Subcutaneous abdominal adipose tissue (tissue), 5 donors: ENCODE measurements around the gene MYH6.

Experiments
- H3K27ac ChIP-seq: one replicate; pipeline ENCODE4 v1.7.0; 2013; ENCODE audit warnings: low read depth, mild to moderate bottlenecking, inconsistent platforms, low read length, moderate library complexity
- H3K27me3 ChIP-seq, 5 donors: one replicate each; pipeline ENCODE4 v1.7.0; 2013; ENCODE audit warnings: low read length in 5 of 5, inconsistent platforms in 1 of 5; ENCODE audit not compliant: control insufficient read depth in 5 of 5, insufficient read depth in 4 of 5
- H3K36me3 ChIP-seq, 5 donors: one replicate each; pipeline ENCODE4 v1.7.0; 2013; ENCODE audit warnings: low read length in 5 of 5; ENCODE audit not compliant: control insufficient read depth in 5 of 5, insufficient read depth in 5 of 5
- H3K4me1 ChIP-seq, 5 donors: one replicate each; pipeline ENCODE4 v1.7.0; 2013; ENCODE audit warnings: low read length in 5 of 5, mild to moderate bottlenecking in 3 of 5, moderate library complexity in 1 of 5; ENCODE audit not compliant: control insufficient read depth in 5 of 5, insufficient read depth in 5 of 5
- H3K4me3 ChIP-seq, 5 donors: one replicate each; pipeline ENCODE4 v1.7.0; 2013; ENCODE audit warnings: low read length in 5 of 5, low read depth in 1 of 5
- H3K9ac ChIP-seq, 5 donors: one replicate each; pipeline ENCODE4 v1.7.0; 2013; ENCODE audit warnings: low read length in 5 of 5, mild to moderate bottlenecking in 4 of 5, moderate library complexity in 3 of 5
- H3K9me3 ChIP-seq, 5 donors: one replicate each; pipeline ENCODE4 v1.7.0; 2013; ENCODE audit warnings: low read length in 5 of 5; ENCODE audit not compliant: control insufficient read depth in 5 of 5
- donor health status: healthy.
- donor health status: healthy.
- donor health status: healthy.
- donor health status: healthy.
- donor health status: healthy.

MYH6 gene

DNA sequence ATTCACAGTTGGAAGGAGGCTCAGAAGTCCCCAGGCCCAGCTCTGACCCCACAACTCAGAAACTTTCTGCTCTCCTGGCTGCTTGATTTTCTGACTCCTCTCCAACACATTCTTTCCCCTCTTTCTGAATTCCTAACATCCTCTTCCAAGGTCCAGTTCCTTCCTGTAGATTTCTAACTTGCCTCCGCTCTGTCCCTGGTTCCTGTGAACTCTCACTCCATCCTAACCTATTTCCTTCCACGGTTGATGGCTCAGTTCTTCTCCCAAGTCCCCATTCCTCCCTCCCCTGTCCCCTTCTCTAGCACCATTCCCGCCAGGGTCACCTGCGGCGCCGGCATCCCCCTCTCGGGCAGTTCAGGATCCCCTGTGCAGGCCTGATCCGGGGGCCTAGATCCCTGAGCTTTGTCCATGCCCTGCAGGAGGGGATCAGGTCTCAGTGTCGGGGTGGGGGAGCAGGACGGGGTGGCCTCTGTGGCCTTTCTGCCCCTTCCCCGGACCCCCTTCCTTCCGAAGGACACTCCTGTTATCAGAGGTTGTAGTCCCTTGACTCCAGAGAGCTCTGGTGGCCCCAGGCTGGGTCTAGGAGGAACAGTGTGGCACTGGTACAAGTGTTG lies 49.4 kb downstream of the MYH6 start:
- H3K9ac ChIP-seq: peak overlapping the region in 1 of 5 donors; percentile 48
- no peak overlapping the region for H3K27ac ChIP-seq

DNA sequence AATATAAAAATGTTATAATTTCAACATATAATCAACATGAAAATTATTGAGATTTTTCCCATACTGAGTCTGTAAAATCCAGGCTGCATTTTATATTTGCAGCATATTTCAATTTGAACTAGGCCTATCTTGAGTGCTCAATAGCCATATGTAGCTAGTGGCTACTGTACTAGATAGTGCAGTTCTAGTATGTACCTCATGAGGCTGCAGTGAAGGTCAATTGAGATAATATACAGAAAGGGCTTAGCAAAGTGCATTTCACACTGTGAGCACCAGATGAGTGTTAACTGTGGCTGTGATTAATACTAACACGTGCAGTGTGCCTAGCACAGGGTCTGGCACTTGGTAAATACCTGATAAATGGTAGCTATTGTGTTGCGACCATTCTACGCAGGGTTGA lies 50.0 kb downstream of the MYH6 start:
- Histone ChIP-seq H3K36me3 (peaks cover 0 to 30% (median 14%) of the 10 kb centered on the region in 5 donors), H3K4me3 (no peak overlapping the region), H3K27ac (no peak overlapping the region), H3K9me3 (no peaks in the 10 kb centered on the region), H3K27me3 (peaks cover 0 to 2% (median 0%) of the 10 kb centered on the region in 5 donors), H3K9ac (no peak overlapping the region), H3K4me1 (peaks cover 1 to 13% (median 11%) of the 10 kb centered on the region in 5 donors)

More for the DNA sequence above, 49.4 kb downstream of the MYH6 start:
- Histone ChIP-seq H3K4me3 (no peak overlapping the region), H3K9me3 (no peaks in the 10 kb centered on the region), H3K27me3 (peaks cover 0 to 2% (median 0%) of the 10 kb centered on the region in 5 donors), H3K4me1 (peaks cover 0 to 19% (median 13%) of the 10 kb centered on the region in 5 donors), H3K36me3 (peaks cover 0 to 30% (median 14%) of the 10 kb centered on the region in 5 donors)

DNA sequence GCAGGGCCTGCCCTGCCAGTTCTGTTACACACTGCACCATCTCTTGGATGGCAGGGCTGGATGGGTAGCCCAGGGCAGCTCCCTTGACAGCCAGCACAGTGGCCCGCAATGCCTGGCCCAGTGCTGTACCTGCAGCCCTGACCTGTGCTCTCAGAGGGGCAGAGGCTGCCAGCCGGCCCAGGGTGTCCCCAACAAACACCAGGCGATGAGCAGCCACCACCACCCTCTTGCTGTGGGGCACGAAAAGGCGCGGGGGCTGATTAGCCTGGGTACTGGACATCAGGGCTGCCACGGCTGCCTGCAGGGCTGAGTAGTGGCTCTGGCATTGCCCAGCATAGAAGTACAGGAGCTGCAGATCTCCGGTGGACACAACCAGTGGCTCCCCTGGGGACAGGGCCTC lies 50.8 kb downstream of the MYH6 start:
- Histone ChIP-seq H3K27me3 (peaks cover 0 to 4% (median 0%) of the 10 kb centered on the region in 5 donors), H3K9ac (no peak overlapping the region)

DNA sequence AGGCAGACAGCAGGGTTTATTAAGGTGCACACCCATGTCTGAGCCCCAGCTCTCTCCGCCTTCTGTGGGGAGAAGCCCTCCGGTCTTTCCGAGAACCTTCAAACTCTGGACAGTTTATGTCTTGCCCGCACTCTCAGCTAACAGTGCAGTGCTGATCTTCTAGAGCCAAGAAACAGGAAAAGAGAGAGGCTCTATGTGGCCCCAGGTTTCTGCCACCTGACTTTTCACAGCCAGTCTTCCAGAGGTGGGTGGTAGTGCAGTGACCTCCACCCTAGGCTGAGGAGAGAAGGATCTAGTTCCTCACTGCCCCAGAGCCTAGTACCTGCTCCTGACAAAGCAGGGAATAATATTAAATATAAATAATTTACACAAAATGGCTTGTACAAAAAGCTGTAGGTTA lies 51.4 kb downstream of the MYH6 start:
- peaks cover 0 to 10% (median 4%) of the 10 kb centered on the region in 5 donors for H3K27me3 ChIP-seq
- no peak overlapping the region for H3K4me3 ChIP-seq
- H3K4me1 ChIP-seq: peaks cover 2 to 20% (median 16%) of the 10 kb centered on the region in 5 donors
- no peaks in the 10 kb centered on the region for H3K9me3 ChIP-seq
- H3K27ac ChIP-seq: no peak overlapping the region
- peaks cover 0 to 30% (median 14%) of the 10 kb centered on the region in 5 donors for H3K36me3 ChIP-seq
- no peak overlapping the region for H3K9ac ChIP-seq

More for the DNA sequence above, 50.8 kb downstream of the MYH6 start:
- no peaks in the 10 kb centered on the region for H3K9me3 ChIP-seq
- H3K27ac ChIP-seq: no peak overlapping the region
- no peak overlapping the region for H3K4me3 ChIP-seq
- peaks cover 2 to 19% (median 16%) of the 10 kb centered on the region in 5 donors for H3K4me1 ChIP-seq
- peaks cover 0 to 30% (median 14%) of the 10 kb centered on the region in 5 donors for H3K36me3 ChIP-seq

DNA sequence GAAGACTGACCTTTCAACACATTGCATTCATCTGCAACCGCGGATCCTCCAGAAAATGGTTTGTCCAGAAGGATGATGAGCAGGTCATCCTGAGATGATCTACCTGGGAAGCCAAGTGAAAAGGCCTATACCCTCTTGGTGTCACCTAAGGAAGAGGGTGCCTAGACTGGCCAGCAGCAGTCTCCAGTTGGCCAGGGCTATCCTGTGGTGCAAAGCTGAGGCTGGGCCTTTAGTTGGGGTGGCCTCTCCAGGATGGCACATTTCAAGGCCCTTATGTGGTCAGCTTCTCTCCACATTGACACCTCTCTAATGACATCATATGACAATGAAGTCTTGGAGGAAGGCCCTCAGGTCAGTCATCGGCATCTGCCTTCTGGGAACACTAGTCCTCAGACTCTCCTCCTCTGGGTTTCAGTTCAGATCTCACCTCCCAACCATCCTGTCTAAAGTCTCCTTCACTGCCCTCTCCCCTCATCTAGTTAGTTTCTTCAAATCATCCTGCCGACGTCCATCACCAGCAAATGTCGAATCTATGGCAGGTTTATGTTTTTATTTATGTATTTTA lies 52.1 kb downstream of the MYH6 start:
- H3K27me3 ChIP-seq: peaks cover 2 to 17% (median 10%) of the 10 kb centered on the region in 5 donors
- H3K9ac ChIP-seq: no peak overlapping the region
- H3K4me3 ChIP-seq: no peak overlapping the region
- H3K9me3 ChIP-seq: no peaks in the 10 kb centered on the region
- H3K4me1 ChIP-seq: peaks cover 2 to 21% (median 17%) of the 10 kb centered on the region in 5 donors
- H3K36me3 ChIP-seq: peaks cover 0 to 30% (median 14%) of the 10 kb centered on the region in 5 donors
- H3K27ac ChIP-seq: no peak overlapping the region

DNA sequence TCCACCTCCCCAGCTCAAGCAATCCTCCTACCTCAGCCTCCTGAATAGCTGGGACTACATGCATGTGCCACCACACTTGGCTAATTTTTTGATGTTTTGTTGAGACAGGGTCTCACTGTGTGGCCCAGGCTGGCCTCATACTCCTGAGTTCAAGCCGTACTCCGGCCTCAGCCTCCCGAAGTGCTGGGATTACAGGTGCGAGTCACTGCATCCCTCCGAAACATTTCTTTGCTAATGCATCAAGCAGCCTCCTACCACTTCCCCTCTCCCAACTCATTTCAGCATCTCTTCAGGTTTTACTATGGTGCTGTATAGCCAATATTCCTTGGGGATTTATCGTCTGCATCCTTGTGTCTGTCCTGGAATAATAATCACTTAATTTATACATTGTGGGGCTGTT lies 53.1 kb downstream of the MYH6 start:
- Histone ChIP-seq H3K36me3 (peaks cover 0 to 25% (median 13%) of the 10 kb centered on the region in 5 donors), H3K27ac (no peak overlapping the region), H3K9me3 (no peaks in the 10 kb centered on the region), H3K27me3 (peaks cover 2 to 19% (median 10%) of the 10 kb centered on the region in 5 donors), H3K4me1 (peaks cover 2 to 18% (median 17%) of the 10 kb centered on the region in 5 donors), H3K9ac (no peak overlapping the region), H3K4me3 (no peak overlapping the region)

DNA sequence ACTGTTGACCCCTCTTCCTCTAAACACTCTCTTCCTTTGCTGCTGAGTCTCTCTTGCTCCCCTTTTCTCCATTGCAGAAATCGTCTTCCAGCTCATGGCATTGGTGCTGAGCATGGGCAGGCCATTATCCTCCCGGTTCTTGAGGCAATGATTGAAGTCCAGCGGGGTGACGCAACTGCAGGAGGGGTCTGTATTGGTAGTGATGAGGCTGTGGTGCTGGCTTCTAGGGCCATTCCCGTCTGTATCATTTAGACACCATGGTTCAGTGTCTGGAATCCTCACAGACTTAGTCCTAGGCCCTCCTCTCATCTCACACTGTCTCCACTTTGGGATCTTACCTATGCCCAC lies 54.7 kb downstream of the MYH6 start:
- Histone ChIP-seq H3K4me1 (peaks cover 2 to 18% (median 17%) of the 10 kb centered on the region in 5 donors), H3K36me3 (peaks cover 0 to 15% (median 7%) of the 10 kb centered on the region in 5 donors), H3K4me3 (no peak overlapping the region), H3K27me3 (peaks cover 2 to 19% (median 10%) of the 10 kb centered on the region in 5 donors), H3K9me3 (no peaks in the 10 kb centered on the region), H3K27ac (no peak overlapping the region), H3K9ac (no peak overlapping the region)

DNA sequence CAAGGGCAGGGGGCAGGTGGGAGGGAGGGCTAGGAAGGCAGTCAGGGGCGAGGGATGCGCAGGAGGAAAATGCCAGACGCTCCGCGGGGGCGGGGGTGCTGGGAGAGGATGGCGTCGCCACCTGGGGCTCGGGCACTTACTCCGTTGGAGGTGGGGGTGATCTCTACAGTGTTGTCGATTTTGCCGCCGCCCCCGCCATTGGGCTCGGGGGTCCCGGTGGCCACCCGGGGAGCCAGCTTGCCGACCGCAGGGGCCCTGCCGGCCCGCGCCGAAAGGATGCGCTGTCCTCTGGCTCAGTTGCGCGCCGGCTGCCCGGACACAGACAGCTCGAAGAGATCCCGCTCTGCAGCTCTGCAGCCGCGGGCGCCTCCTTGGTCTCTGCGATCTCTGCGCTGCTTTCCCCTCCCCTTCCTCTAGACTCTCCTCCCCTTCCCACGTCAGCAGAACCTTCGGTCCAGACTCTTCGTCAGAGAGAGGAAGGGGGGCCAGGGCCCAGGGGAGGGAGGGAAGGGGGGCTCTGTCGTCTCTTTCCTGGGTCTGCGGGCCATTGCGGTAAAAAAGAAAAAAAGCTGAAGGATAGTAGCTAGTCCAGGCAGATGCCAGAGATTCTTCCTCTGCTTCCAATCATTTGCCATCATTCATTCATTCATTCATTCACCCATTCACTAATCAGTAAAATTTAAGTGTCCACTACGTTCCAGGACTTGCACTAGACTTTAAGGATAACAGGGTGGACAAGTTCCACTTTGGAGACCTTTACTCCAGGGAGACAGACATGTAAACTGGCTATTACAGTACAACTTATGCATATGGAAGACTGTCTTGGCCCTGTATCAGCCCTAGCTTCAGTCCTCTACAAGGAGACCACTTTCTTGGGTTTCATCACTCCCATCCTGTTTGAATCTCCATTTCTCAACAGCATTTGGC lies 55.3 kb downstream of the MYH6 start, which contains the start of gene SLC22A17:
SLC22A17 (minus strand) TSS at position 382 of the 927 bp plus-strand sequence.
- Histone ChIP-seq H3K4me3 (peak within 1 kb of the TSS; percentile 37 to 68 (median 63)), H3K27ac (no peak within 1 kb of the TSS), H3K9me3 (no peaks in the 10 kb centered on the region), H3K36me3 (peaks cover 0 to 9% (median 7%) of the 10 kb centered on the region in 5 donors), H3K9ac (peak within 1 kb of the TSS in 2 of 5 donors; percentile 23 to 45), H3K27me3 (peaks cover 2 to 19% (median 10%) of the 10 kb centered on the region in 5 donors), H3K4me1 (peaks cover 2 to 18% (median 17%) of the 10 kb centered on the region in 5 donors)

DNA sequence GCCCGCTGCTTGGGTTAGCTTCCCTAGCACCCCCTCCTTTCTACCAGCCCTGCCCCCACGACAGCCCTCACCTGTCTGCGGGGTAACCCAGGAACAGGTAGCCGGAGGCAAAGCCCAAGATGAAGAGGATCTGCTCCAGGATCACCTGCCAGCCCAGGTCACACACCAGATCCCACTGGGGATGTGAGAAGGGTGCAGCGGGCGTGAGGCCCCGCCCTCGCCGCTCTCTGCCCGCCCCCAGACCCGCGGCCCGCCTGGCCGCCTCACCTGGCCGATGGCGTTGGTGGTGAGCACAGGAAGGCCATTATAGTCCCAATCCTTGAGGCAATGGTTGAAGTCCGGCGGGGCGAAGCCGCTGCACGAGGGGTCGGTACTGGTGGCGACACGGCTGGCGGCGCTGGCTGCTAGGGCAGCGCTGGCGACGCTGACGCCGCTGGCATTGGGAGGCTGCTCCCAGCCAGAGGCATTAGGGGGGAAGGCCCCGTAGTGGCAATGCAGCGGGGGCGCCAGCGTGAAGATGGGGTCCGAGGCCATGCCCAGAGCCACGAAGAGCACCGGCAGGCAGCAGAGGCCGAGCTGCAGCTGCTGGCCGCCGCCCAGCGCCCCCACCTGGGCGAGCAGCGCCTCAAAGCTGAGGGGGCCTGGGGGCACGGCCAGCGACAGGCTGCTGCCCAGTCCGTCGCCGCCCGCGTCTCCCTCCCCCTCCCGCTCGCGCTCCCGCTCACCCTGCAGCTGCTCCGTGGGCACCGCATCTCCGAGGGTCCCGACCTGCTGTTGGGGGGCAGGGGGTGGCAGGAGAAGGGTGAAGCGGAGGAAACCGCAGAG lies 56.2 kb downstream of the MYH6 start:
- peaks cover 2 to 22% (median 10%) of the 10 kb centered on the region in 5 donors for H3K27me3 ChIP-seq
- H3K27ac ChIP-seq: no peak overlapping the region

More for the DNA sequence above, 56.2 kb downstream of the MYH6 start:
- Histone ChIP-seq H3K9ac (peak overlapping the region in 2 of 5 donors; percentile 23 to 45), H3K4me1 (peaks cover 2 to 18% (median 17%) of the 10 kb centered on the region in 5 donors), H3K36me3 (peaks cover 0 to 2% (median 0%) of the 10 kb centered on the region in 5 donors), H3K4me3 (peak overlapping the region in 4 of 5 donors; percentile 58 to 68 (median 64)), H3K9me3 (no peaks in the 10 kb centered on the region)
